ENCODE results near the gene TBC1D14.
"Not testable (repeated sequence)": the region's sequence is repeated elsewhere in the genome, so short reads cannot be mapped to it uniquely, and the experiment has no call there.

- TF ChIP-seq CTCF, POLR2A (IDR thresholded peaks at IDR 0.05): not testable (repeated sequence)
These were observed 169.9 kb downstream of the TBC1D14 start for GRCh38 chr4:7079483-7079882.
